Right renal pelvis (tissue), 4 donors: Measurements from ENCODE around the gene DHX15. TPM values are rescaled to one million over a fixed set of nuclear protein-coding genes. Genes with fewer than 3 reads are reported as not detected.
A peak's percentile ranks its signal among the peaks of the same experiment; 100 is the strongest.

Experiments
- DNase-seq, 4 donors: peaks; one replicate each; pipeline ENCODE4 v3.0.0-alpha.2; 2013; ENCODE audit warnings: low read depth in 4 of 4, low spot score in 3 of 4, missing footprints in 1 of 4
- polyA plus RNA-seq, 4 donors: library from polyadenylated mRNA; unstranded; fragments of 120-200 nt; gene quantifications; one replicate each; pipeline ENCODE4 v1.2.1, GENCODE V29; 2013; ENCODE audit not compliant: insufficient read length in 4 of 4

DHX15 gene
- polyA plus RNA-seq, 4 donors = 224 to 253 (median 249) TPM

- peak in 2 of 4 donors; percentile 44 to 53 for DNase-seq
These were observed 723 bp downstream of the DHX15 start for GRCh38 chr4:24583451-24584210.

- no peak for DNase-seq
These were observed 2.0 kb downstream of the DHX15 start for GRCh38 chr4:24582235-24582832.

GRCh38 chr4:24578364-24578763 is 6.0 kb downstream of the DHX15 start:
- no peak for DNase-seq

- no peak for DNase-seq
These were observed 8.1 kb downstream of the DHX15 start for GRCh38 chr4:24576276-24576675.

GRCh38 chr4:24574236-24574635 is 10.1 kb downstream of the DHX15 start:
- DNase-seq = no peak

- no peak for DNase-seq
These were observed 10.8 kb downstream of the DHX15 start for GRCh38 chr4:24573582-24573981.

GRCh38 chr4:24570574-24571236 is 13.6 kb downstream of the DHX15 start:
- no peak for DNase-seq

GRCh38 chr4:24570172-24570571 is 14.2 kb downstream of the DHX15 start:
- DNase-seq = no peak

- no peak for DNase-seq
These were observed 14.7 kb downstream of the DHX15 start for GRCh38 chr4:24569662-24570061.

GRCh38 chr4:24568425-24568824 is 15.9 kb downstream of the DHX15 start:
- no peak for DNase-seq

GRCh38 chr4:24565054-24565453 is 19.3 kb downstream of the DHX15 start:
- no peak for DNase-seq

GRCh38 chr4:24564488-24564887 is 19.9 kb downstream of the DHX15 start:
- DNase-seq = no peak

GRCh38 chr4:24561438-24562139 is 22.8 kb downstream of the DHX15 start:
- DNase-seq = no peak

GRCh38 chr4:24560868-24561368 is 23.4 kb downstream of the DHX15 start:
- no peak for DNase-seq

- DNase-seq = no peak
These were observed 24.5 kb downstream of the DHX15 start for GRCh38 chr4:24559889-24560288.

GRCh38 chr4:24559032-24559821 is 25.1 kb downstream of the DHX15 start:
- DNase-seq = no peak

- DNase-seq = no peak
These were observed 27.0 kb downstream of the DHX15 start for GRCh38 chr4:24557026-24558025.

- no peak for DNase-seq
These were observed 32.7 kb downstream of the DHX15 start for GRCh38 chr4:24551492-24552289.
